Naive thymus-derived CD4-positive, alpha-beta T cell (primary cell): ENCODE measurements around the gene SLFN5. TPM values are rescaled to one million over a fixed set of nuclear protein-coding genes. Genes with fewer than 3 reads are reported as not detected.
A peak's percentile ranks its signal among the peaks of the same experiment; 100 is the strongest.

ENCODE experiments used
- ATAC-seq: fragments of 150-1000 bp; cut with Tn5 transposase; 2 replicates; pipeline ENCODE4 v1.10.0; 2021; ENCODE audit warnings: mild to moderate bottlenecking, moderate library complexity
- CTCF ChIA-PET: fragments of 350-600 bp; sonication (Branson Sonifier 250); formaldehyde crosslinking; loops from one replicate; lab custom pipeline; 2021; ENCODE audit warnings: antibody characterized with exemption; lab: Charles Lee
- POLR2A ChIA-PET: fragments of 350-600 bp; sonication (Branson Sonifier 250); formaldehyde crosslinking; loops from one replicate; lab custom pipeline; 2021; ENCODE audit warnings: antibody characterized with exemption, inconsistent platforms; lab: Charles Lee
- DNase-seq, 9 donors: peaks; one replicate each; pipeline versions ENCODE4 v3.0.0 to v3.0.0-alpha.2; 2020 to 2022; ENCODE audit warnings: mixed read lengths in 1 of 9
- H3K27ac ChIP-seq: one replicate; pipeline ENCODE4 v1.7.0; 2013; ENCODE audit warnings: mild to moderate bottlenecking, low read depth, low read length, moderate library complexity
- H3K27me3 ChIP-seq, 2 donors: one replicate each; pipeline ENCODE4 v1.7.0; 2013; ENCODE audit warnings: low read length in 2 of 2, mild to moderate bottlenecking in 2 of 2, moderate library complexity in 2 of 2; ENCODE audit not compliant: control insufficient read depth in 2 of 2, insufficient read depth in 2 of 2
- H3K36me3 ChIP-seq, 3 experiments: 1 replicate in 2 of 3; 2 replicates in 1 of 3; pipeline ENCODE4 v1.7.0; 2013; ENCODE audit warnings: low read length in 3 of 3, mild to moderate bottlenecking in 3 of 3, moderate library complexity in 1 of 3; ENCODE audit not compliant: insufficient read depth in 3 of 3, control insufficient read depth in 2 of 3
- H3K4me1 ChIP-seq, 2 donors: one replicate each; pipeline ENCODE4 v1.7.0; 2013; ENCODE audit warnings: low read length in 2 of 2, mild to moderate bottlenecking in 2 of 2, moderate library complexity in 1 of 2; ENCODE audit not compliant: control insufficient read depth in 2 of 2, insufficient read depth in 2 of 2
- H3K4me3 ChIP-seq: 2 replicates; pipeline ENCODE4 v1.7.0; 2013; ENCODE audit warnings: mild to moderate bottlenecking, low read length
- H3K9me3 ChIP-seq, 3 experiments: 1 replicate in 2 of 3; 2 replicates in 1 of 3; pipeline ENCODE4 v1.7.0; 2013; ENCODE audit warnings: low read length in 3 of 3; ENCODE audit not compliant: control insufficient read depth in 2 of 3
- H3K27ac Mint-ChIP-seq, 9 donors: one replicate each; pipeline ENCODE4 v1.8.0; 2020 to 2022; ENCODE audit warnings: mixed read lengths in 9 of 9, mild to moderate bottlenecking in 8 of 9, moderate library complexity in 5 of 9, inconsistent platforms in 2 of 9
- H3K27me3 Mint-ChIP-seq, 5 donors: one replicate each; pipeline ENCODE4 v1.8.0; 2021 to 2022; ENCODE audit warnings: mixed read lengths in 5 of 5, mild to moderate bottlenecking in 1 of 5
- H3K36me3 Mint-ChIP-seq, 5 donors: one replicate each; pipeline ENCODE4 v1.8.0; 2020 to 2022; ENCODE audit warnings: mixed read lengths in 5 of 5, mild to moderate bottlenecking in 3 of 5, inconsistent platforms in 1 of 5
- H3K4me1 Mint-ChIP-seq, 7 donors: one replicate each; pipeline ENCODE4 v1.8.0; 2020 to 2022; ENCODE audit warnings: mixed read lengths in 7 of 7, mild to moderate bottlenecking in 3 of 7, inconsistent platforms in 1 of 7
- H3K4me3 Mint-ChIP-seq, 10 donors: one replicate each; pipeline ENCODE4 v1.8.0; 2020 to 2022; ENCODE audit warnings: mild to moderate bottlenecking in 10 of 10, mixed read lengths in 10 of 10, moderate library complexity in 6 of 10, inconsistent platforms in 2 of 10
- H3K9me3 Mint-ChIP-seq, 11 donors: one replicate each; pipeline ENCODE4 v1.8.0; 2020 to 2022; ENCODE audit warnings: mixed read lengths in 11 of 11, mild to moderate bottlenecking in 4 of 11, inconsistent platforms in 1 of 11, moderate library complexity in 1 of 11
- intact Hi-C, 2 donors: fragments of 100-400 bp; cut with micrococcal nuclease; formaldehyde crosslinking; loops; one replicate each; pipeline ENCODE4 v1.15.1; 2023
- polyA plus RNA-seq, 2 donors: library from polyadenylated mRNA; unstranded; fragments of 300-500 nt; fragmentation: Illumina TruSeq; gene quantifications; one replicate each; pipeline ENCODE4 v1.2.3, GENCODE V29; 2021
- total RNA-seq, 6 experiments: library from RNA in 5 of 6; stranded (reverse) in 5 of 6; gene quantifications; 1 replicate in 5 of 6; 2 replicates in 1 of 6; pipeline ENCODE4 v1.2.3 and lab custom pipeline; 2021 to 2026

SLFN5 gene
- total and polyA plus RNA-seq, 7 experiments from 2014 or later = 80.0 to 199 (median 133) TPM

GRCh38 chr17:35241520-35241919, 1.4 kb upstream of the SLFN5 start:
- H3K27me3 ChIP-seq = no peaks in the 10 kb centered on the region
- H3K4me1 ChIP-seq = peaks cover 35 to 40% of the 10 kb centered on the region in 2 donors
- Mint-ChIP-seq H3K9me3 (peaks cover 0 to 2% (median 0%) of the 10 kb centered on the region in 11 donors), H3K36me3 (peaks cover 7 to 58% (median 34%) of the 10 kb centered on the region in 5 donors), H3K4me1 (peaks cover 32 to 64% (median 43%) of the 10 kb centered on the region in 7 donors), H3K4me3 (peak overlapping the region; percentile 91 to 100 (median 100)), H3K27ac (peak overlapping the region; percentile 94 to 100 (median 98)), H3K27me3 (no peaks in the 10 kb centered on the region)
- H3K9me3 ChIP-seq = no peaks in the 10 kb centered on the region
- peak overlapping the region; percentile 97 for H3K4me3 ChIP-seq
- intact Hi-C loops = loop anchor here (5.0 to 10.0 kb wide), 3 partner anchors 206 to 563 kb away; partner anchors contain the start of genes LIG3 (in 1 of the 2), SLFN13 (in 1 of the 2) and TAF15 (in 1 of the 2)
- CTCF ChIA-PET = interaction anchor here (0.7 to 6.9 kb wide), 14 partner anchors 14 to 298 kb away, joined by 3 to 52 read pairs (median 6); partner anchors contain the start of genes NLE1 and SLFN12L
- POLR2A ChIA-PET = interaction anchor here (0.7 to 12.5 kb wide), 28 partner anchors 10 to 337 kb away, joined by 3 to 459 read pairs (median 10); partner anchors contain the start of genes NLE1, PEX12, SLC35G3 and SLFN11
- H3K36me3 ChIP-seq = peaks cover 0 to 19% (median 0%) of the 10 kb centered on the region in 3 experiments
- no peak for ATAC-seq
- DNase-seq = peak in 6 of 9 donors; percentile 16 to 43 (median 37)
- peak overlapping the region; percentile 85 for H3K27ac ChIP-seq

GRCh38 chr17:35242158-35242804, 591 bp upstream of the SLFN5 start:
- Histone ChIP-seq H3K27me3 (no peaks in the 10 kb centered on the region), H3K4me3 (peak overlapping the region; percentile 97), H3K27ac (peak overlapping the region; percentile 85), H3K36me3 (peaks cover 0 to 19% (median 0%) of the 10 kb centered on the region in 3 experiments), H3K9me3 (no peaks in the 10 kb centered on the region), H3K4me1 (peaks cover 35 to 44% of the 10 kb centered on the region in 2 donors)
- H3K36me3 Mint-ChIP-seq = peaks cover 11 to 57% (median 38%) of the 10 kb centered on the region in 5 donors
- CTCF ChIA-PET = interaction anchor here (0.7 to 6.9 kb wide), 14 partner anchors 15 to 297 kb away, joined by 3 to 52 read pairs (median 5); partner anchors contain the start of genes NLE1 and SLFN12L
- peak overlapping the region; percentile 94 to 100 (median 98) for H3K27ac Mint-ChIP-seq
- POLR2A ChIA-PET = interaction anchor here (0.7 to 12.5 kb wide), 43 partner anchors 10 to 336 kb away, joined by 3 to 459 read pairs (median 8); partner anchors contain the start of genes NLE1, PEX12, SLFN11 and SLFN12
- H3K9me3 Mint-ChIP-seq = peaks cover 0 to 1% (median 0%) of the 10 kb centered on the region in 11 donors
- intact Hi-C loops = loop anchor here (1.0 to 10.0 kb wide), 21 partner anchors 28 to 567 kb away; partner anchors contain the start of genes AP2B1 (in 2 of the 2), SLFN11 (in 2 of the 2), TAF15 (in 2 of the 2) and LIG3 (in 1 of the 2)
- peak overlapping the region; percentile 91 to 100 (median 100) for H3K4me3 Mint-ChIP-seq
- H3K27me3 Mint-ChIP-seq = no peaks in the 10 kb centered on the region
- DNase-seq (peak; percentile 53 to 90 (median 88)), ATAC-seq (peak; percentile 76)
- peaks cover 32 to 62% (median 41%) of the 10 kb centered on the region in 7 donors for H3K4me1 Mint-ChIP-seq

- POLR2A ChIA-PET = interaction anchor here (0.6 to 12.5 kb wide), 34 partner anchors 8 to 381 kb away, joined by 3 to 459 read pairs (median 8); partner anchors contain the start of genes NLE1, PEX12, RAD51D and SLFN11
- H3K36me3 Mint-ChIP-seq = peaks cover 24 to 57% (median 46%) of the 10 kb centered on the region in 5 donors
- peak; percentile 12 for ATAC-seq
Measured at GRCh38 chr17:35243561-35244340, 879 bp downstream of the SLFN5 start.

GRCh38 chr17:35244341-35245195, 1.7 kb downstream of the SLFN5 start:
- H3K36me3 Mint-ChIP-seq = peaks cover 28 to 63% (median 53%) of the 10 kb centered on the region in 5 donors
- H3K9me3 Mint-ChIP-seq = peaks cover 0 to 4% (median 0%) of the 10 kb centered on the region in 11 donors
- peaks cover 36 to 61% (median 45%) of the 10 kb centered on the region in 7 donors for H3K4me1 Mint-ChIP-seq
- intact Hi-C loops = loop anchor here (1.0 to 10.0 kb wide), 5 partner anchors 10 to 560 kb away; partner anchors contain the start of genes LIG3 (in 1 of the 2), SLFN13 (in 1 of the 2) and TAF15 (in 1 of the 2)
- H3K4me1 ChIP-seq = peaks cover 35 to 48% of the 10 kb centered on the region in 2 donors
- H3K36me3 ChIP-seq = peaks cover 0 to 40% (median 9%) of the 10 kb centered on the region in 3 experiments
- no peaks in the 10 kb centered on the region for H3K27me3 ChIP-seq
- ATAC-seq (peak; percentile 58), DNase-seq (peak; percentile 46 to 80 (median 74))
- peak overlapping the region; percentile 94 to 100 (median 98) for H3K27ac Mint-ChIP-seq
- ChIA-PET CTCF (interaction anchor here (1.5 to 6.9 kb wide), 3 partner anchors 31 to 69 kb away, joined by 4 to 52 read pairs (median 7); no protein-coding TSS in a partner anchor), POLR2A (interaction anchor here (0.6 to 12.5 kb wide), 22 partner anchors 8 to 380 kb away, joined by 3 to 459 read pairs (median 10); partner anchors contain the start of genes NLE1 and SLFN12L)
- no peaks in the 10 kb centered on the region for H3K9me3 ChIP-seq
- peak overlapping the region; percentile 97 for H3K4me3 ChIP-seq
- peak overlapping the region; percentile 85 for H3K27ac ChIP-seq
- H3K4me3 Mint-ChIP-seq = peak overlapping the region; percentile 91 to 100 (median 100)
- no peaks in the 10 kb centered on the region for H3K27me3 Mint-ChIP-seq

More at GRCh38 chr17:35243561-35244340, 879 bp downstream of the SLFN5 start:
- H3K4me1 ChIP-seq = peaks cover 34 to 52% of the 10 kb centered on the region in 2 donors
- no peaks in the 10 kb centered on the region for H3K27me3 ChIP-seq
- Mint-ChIP-seq H3K27ac (peak overlapping the region; percentile 94 to 100 (median 98)), H3K4me1 (peaks cover 32 to 61% (median 41%) of the 10 kb centered on the region in 7 donors), H3K9me3 (peaks cover 0 to 2% (median 0%) of the 10 kb centered on the region in 11 donors), H3K4me3 (peak overlapping the region; percentile 91 to 100 (median 100)), H3K27me3 (no peaks in the 10 kb centered on the region)
- peak overlapping the region; percentile 85 for H3K27ac ChIP-seq
- H3K4me3 ChIP-seq = peak overlapping the region; percentile 97
- peak in 8 of 9 donors; percentile 13 to 54 (median 46) for DNase-seq
- no peaks in the 10 kb centered on the region for H3K9me3 ChIP-seq
- intact Hi-C loops = loop anchor here (1.0 to 10.0 kb wide), 14 partner anchors 11 to 565 kb away; partner anchors contain the start of genes SLFN11 (in 2 of the 2), TAF15 (in 2 of the 2), AP2B1 (in 1 of the 2) and LIG3 (in 1 of the 2)
- peaks cover 0 to 33% (median under 1%) of the 10 kb centered on the region in 3 experiments for H3K36me3 ChIP-seq
- CTCF ChIA-PET = interaction anchor here (1.0 to 6.9 kb wide), 6 partner anchors 23 to 296 kb away, joined by 4 to 52 read pairs (median 4); no protein-coding TSS in a partner anchor

GRCh38 chr17:35245196-35245486, 2.3 kb downstream of the SLFN5 start:
- peak overlapping the region; percentile 85 for H3K27ac ChIP-seq
- H3K4me1 ChIP-seq = peaks cover 41 to 43% of the 10 kb centered on the region in 2 donors
- Mint-ChIP-seq H3K4me3 (peak overlapping the region; percentile 91 to 100 (median 100)), H3K36me3 (peaks cover 30 to 63% (median 57%) of the 10 kb centered on the region in 5 donors), H3K9me3 (peaks cover 0 to 4% (median 0%) of the 10 kb centered on the region in 11 donors), H3K27me3 (no peaks in the 10 kb centered on the region), H3K4me1 (peaks cover 42 to 62% (median 51%) of the 10 kb centered on the region in 7 donors), H3K27ac (peak overlapping the region; percentile 94 to 100 (median 98))
- no peaks in the 10 kb centered on the region for H3K9me3 ChIP-seq
- no peaks in the 10 kb centered on the region for H3K27me3 ChIP-seq
- no peak for ATAC-seq
- H3K4me3 ChIP-seq = peak overlapping the region; percentile 97
- ChIA-PET CTCF (interaction anchor here (1.5 to 1.6 kb wide), 2 partner anchors 41 to 68 kb away, joined by 4 to 7 read pairs; no protein-coding TSS in a partner anchor), POLR2A (interaction anchor here (0.6 to 12.5 kb wide), 9 partner anchors 9 to 292 kb away, joined by 3 to 459 read pairs (median 57); partner anchors contain the start of gene SLFN12L)
- intact Hi-C loops = loop anchor here in 1 of 2 donors (10.0 kb wide), 1 partner anchor 560 kb away; the partner anchor contains the start of gene TAF15
- peaks cover 0 to 44% (median 10%) of the 10 kb centered on the region in 3 experiments for H3K36me3 ChIP-seq
- DNase-seq = no peak
